Inferior parietal cortex (tissue), 1 donor: ENCODE results near the gene XRCC5.

ENCODE experiments used
- DNase-seq: peaks from one replicate; pipeline ENCODE4 v3.0.0-alpha.2; 2016; ENCODE audit errors: extremely low spot score

XRCC5 gene

DNA sequence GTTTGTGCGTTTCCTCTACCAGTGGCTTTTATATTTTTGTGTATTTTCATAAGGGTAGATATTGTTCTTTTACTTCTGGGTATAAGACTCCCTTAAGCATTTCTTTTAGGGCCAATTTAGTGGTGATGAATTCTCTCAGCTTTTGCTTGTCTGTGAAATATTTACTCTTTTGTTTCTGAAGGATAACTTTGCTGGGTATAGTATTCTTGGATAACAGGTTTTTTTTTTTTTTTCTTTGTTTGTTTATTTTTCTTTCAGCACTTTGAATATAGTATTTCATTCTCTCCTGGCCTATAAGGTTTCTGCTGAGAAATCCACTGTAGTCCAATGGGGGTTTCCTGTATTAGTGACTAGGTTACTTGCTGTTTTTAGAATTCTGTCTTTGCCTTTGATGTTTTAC, 122.7 kb downstream of the XRCC5 start:
- no peak for DNase-seq

DNA sequence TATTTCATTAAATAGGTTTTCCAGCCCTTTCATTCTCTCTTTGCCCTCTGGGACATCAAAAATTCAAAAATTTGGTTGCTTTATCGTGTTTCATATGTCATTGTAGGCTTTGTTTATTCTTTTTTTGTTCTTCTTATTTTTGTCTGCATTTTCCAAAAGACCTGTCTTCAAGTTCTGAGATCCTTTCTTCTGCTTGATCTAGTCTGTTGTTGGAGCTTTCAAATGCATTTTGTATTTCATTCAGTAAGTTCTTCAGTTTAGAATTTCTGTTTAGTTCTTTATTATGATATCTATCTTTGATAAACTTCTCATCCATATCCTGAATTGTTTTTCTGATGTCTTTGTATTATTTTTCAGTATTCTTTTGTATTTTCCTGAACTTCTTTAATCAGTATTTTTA, 123.6 kb downstream of the XRCC5 start:
- DNase-seq: no peak

DNA sequence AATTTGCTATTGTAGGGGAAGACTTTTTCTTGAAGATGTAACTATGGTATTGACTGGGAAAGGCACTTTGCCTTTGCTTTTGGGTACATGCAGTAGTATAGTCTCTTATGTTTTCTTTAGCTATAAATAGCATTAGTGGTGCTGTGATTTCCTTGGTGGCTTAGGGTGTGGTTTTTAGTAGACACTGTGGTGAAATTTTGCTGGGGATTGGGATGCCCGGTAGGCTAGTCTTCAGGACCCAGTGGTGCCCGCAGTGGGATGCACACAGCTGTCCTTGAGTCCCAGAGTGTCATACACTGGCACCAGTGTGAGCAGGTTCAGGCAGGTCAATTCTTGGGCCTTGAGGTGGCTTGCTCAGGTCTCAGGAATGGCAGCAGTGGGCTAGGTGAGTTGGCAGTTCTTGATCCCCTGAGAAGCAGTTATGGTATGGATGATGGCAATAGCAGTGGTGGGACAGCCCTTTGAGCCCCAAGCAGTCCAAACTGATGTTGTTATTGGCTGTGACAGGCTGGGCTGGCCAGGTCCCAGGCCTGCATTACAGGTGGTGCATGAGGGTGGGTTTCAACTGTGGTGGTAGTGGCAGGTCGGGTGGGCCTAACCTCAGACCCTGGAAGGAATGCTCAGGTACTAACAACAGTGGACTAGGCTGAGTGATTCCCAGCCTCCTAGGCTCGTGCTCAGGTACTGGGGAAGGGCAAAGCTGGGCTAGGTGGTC, 124.3 kb downstream of the XRCC5 start:
- no peak for DNase-seq

GRCh38 chr2:216234106-216234505, 125.0 kb downstream of the XRCC5 start:
- DNase-seq: no peak

DNA sequence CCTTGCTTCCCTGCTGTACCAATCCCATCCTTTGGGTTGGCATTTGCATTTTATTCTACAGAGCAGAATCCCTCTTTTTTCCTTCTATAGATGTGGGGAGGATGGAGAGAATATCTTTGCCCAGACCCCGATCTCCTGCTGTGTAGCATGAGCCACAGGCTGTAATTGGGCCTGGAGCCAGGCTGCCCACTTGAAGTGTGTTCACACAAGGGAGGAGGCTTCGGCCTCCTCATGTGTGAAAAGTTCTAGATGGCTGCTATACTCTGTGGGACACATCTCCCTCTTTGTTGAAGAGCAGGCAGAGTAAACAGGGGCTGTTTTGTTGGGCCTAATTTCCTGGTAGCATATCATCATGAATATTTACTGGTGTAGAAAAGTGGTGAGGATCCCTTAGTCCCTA, 126.3 kb downstream of the XRCC5 start:
- no peak for DNase-seq

GRCh38 chr2:216235896-216236295, 126.7 kb downstream of the XRCC5 start:
- DNase-seq: no peak

GRCh38 chr2:216236486-216236885, 127.3 kb downstream of the XRCC5 start:
- no peak for DNase-seq

GRCh38 chr2:216242365-216242764, 133.2 kb downstream of the XRCC5 start:
- DNase-seq: peak; percentile 9

DNA sequence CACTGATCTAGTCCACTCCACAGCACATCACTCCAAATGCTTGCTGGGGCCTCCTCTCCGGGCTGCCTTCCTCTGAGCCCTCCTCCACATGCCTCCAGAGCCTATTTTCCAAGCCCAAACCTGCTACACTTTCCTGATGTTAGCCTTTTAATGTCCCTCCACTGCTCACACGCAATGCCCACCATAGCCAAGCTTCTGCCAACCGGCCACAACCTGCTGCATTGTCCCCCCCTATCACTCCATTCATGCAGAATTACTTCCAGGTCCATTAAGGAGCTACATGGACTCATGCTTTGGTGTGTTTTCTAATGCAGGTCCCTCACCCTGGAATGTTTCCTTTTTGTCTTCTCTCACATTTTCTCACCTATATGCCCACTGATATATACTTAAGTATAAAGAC, 133.9 kb downstream of the XRCC5 start:
- DNase-seq: no peak

- no peak for DNase-seq
These were observed 136.3 kb downstream of the XRCC5 start for GRCh38 chr2:216245391-216245975.

DNA sequence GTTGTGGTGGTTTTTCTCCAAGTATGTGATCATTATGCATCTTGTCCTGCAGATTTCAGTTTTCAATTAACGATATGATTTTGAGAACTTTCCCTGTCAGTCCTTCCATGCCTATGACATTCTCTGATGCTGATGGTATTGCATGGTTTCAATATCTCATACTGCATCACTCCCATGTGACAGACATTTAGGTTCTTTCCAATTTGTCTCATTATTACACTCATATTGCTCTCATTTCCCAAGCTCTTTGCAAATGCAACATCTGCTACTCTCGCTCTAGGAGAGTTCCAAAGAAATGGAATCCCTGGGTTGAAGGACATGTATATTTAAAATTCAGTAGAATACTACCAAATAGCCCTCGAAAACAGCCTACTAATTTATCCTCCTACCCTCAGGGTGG, 137.6 kb downstream of the XRCC5 start:
- no peak for DNase-seq
